ENCODE data around the gene UBE2H. TPM values are rescaled to one million over a fixed set of nuclear protein-coding genes. Genes with fewer than 3 reads are reported as not detected.

The UBE2H gene
- total RNA-seq (2012; rRNA removed), result 33.0 and 34.2 TPM in 2 replicates

DNA sequence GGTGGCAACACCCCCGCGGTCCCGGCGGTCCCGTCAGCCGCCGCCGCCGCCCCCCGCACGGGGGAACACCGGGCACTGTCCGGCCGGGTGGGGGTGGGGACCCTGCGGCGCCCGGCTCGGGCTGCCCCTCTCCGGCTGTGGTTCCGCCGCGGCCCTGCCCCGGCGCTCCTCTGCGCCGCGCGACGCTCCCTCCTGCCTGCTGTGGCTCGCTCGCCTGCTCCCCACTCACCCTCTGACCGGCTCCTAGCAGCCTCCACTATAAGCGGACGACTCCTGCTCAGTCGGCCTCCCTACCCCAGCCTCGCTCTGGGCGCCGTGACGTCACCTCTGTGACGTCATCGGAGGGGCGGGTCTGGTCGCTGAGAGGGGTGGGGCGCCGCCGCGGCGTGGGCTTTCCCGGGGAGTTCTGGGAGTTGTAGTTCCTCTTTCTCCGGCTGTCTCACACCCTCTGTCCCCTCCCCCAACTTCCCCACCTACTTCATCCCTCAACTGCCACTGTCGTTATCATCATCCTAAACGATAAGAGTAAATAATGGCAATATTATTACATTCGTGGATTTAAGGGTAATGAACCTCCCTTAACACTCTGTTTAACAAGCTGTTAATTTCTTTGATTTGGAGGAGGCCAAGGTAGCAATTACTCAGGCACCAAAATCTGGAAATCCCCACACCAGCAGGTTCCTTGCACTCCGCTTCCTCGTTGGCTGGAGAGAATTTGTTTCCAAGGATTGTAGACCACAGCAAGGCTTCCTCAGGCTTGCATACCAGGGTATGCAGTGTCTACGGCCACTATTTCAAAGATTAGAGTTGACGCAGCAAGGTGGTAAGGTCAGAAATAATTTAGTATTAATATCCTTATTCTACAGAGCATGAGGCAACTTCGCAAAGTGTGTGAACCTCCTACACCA is at the start of gene UBE2H:
Gene UBE2H, minus strand, starts transcription at position 308 of the 908 bp plus-strand sequence. CDS start 405 bp downstream, outside the sequence.
- Histone ChIP-seq H3K9ac (ENCODE audit: low read depth, low read length) (peak within 1 kb of the TSS; percentile 90), H3K4me2 (ENCODE audit: low read length) (peak within 1 kb of the TSS; percentile 93), H3K27me3 (ENCODE audit: control insufficient read depth, insufficient read depth, low read length) (no peaks in the 10 kb centered on the region), H3K36me3 (ENCODE audit: insufficient read depth, low read length) (no peaks in the 10 kb centered on the region), H3K4me1 (ENCODE audit: control insufficient read depth, insufficient read depth, low read length) (peaks cover 27% of the 10 kb centered on the region), H3K9me3 (replicated peaks; ENCODE audit: low read length) (no peaks in the 10 kb centered on the region), H3K4me3 (ENCODE audit: low read length) (peak within 1 kb of the TSS; percentile 96)

DNA sequence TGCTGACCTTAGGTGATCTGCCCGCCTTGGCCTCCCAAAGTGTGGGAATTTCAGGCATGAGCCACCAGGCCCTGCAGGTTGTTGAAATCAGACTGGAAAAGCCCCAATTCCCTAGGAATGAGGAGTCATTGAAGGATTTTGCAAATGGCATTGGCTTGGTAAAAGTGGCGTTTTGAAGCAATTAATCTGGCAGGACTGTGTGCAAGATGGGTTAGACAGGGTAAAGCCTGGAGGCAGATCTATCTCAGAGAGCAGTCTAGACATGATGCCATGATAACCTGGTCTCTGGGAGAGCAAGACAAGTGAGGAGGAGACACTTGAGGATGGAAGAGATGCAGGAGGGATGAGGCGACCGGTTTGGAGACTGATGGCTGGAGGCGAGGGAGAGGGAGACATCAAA is 45.7 kb upstream of the UBE2H start:
- Histone ChIP-seq H3K4me1 (ENCODE audit: control insufficient read depth, insufficient read depth, low read length) (no peaks in the 10 kb centered on the region), H3K27me3 (ENCODE audit: control insufficient read depth, insufficient read depth, low read length) (no peaks in the 10 kb centered on the region), H3K4me2 (ENCODE audit: low read length) (no peak overlapping the region), H3K4me3 (ENCODE audit: low read length) (no peak overlapping the region), H3K36me3 (ENCODE audit: insufficient read depth, low read length) (no peaks in the 10 kb centered on the region), H3K9ac (ENCODE audit: low read depth, low read length) (no peak overlapping the region), H3K9me3 (replicated peaks; ENCODE audit: low read length) (no peaks in the 10 kb centered on the region)

DNA sequence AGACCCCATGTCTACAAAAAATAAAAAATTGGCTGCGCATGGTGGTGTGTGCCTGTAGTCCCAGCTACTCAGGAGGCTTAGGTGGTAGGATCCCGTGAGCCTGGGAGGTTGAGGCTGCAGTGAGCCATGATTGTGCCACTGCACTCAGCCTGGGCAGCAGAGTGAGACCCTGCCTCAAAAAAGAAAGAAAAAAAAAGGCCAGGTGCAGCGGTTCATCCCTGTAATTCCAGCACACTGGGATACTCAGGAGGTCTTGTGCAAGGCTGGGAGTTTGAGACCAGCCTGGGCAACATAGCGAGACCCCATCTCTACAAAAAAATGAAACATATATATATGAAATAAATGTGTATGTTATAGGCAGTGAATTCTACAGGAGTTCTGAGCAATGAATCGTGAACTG is 44.5 kb upstream of the UBE2H start:
- Histone ChIP-seq H3K9ac (ENCODE audit: low read depth, low read length) (no peak overlapping the region), H3K4me1 (ENCODE audit: control insufficient read depth, insufficient read depth, low read length) (no peaks in the 10 kb centered on the region), H3K9me3 (replicated peaks; ENCODE audit: low read length) (no peaks in the 10 kb centered on the region), H3K4me2 (ENCODE audit: low read length) (no peak overlapping the region), H3K36me3 (ENCODE audit: insufficient read depth, low read length) (no peaks in the 10 kb centered on the region), H3K27me3 (ENCODE audit: control insufficient read depth, insufficient read depth, low read length) (no peaks in the 10 kb centered on the region), H3K4me3 (ENCODE audit: low read length) (no peak overlapping the region)

DNA sequence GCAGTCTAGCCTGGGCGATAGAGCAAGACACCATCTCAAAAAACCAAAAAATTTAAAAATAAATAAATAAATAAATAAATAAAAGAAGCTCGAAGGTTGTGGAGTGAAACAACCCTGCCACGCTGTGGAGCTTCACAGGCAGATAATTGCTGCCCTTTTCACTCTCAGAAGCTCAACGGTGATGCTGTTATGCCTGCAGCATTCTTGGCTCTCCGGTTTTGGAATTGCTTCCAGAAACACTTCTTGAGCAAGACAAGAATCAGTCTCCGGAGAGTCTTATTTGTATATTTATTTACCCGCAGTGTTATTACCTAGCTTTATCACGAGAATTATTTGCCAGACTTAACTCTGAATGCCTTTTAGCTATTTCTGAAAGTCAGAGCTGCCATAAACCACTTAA is 40.5 kb upstream of the UBE2H start:
- H3K4me1 ChIP-seq (ENCODE audit: control insufficient read depth, insufficient read depth, low read length), result no peaks in the 10 kb centered on the region

DNA sequence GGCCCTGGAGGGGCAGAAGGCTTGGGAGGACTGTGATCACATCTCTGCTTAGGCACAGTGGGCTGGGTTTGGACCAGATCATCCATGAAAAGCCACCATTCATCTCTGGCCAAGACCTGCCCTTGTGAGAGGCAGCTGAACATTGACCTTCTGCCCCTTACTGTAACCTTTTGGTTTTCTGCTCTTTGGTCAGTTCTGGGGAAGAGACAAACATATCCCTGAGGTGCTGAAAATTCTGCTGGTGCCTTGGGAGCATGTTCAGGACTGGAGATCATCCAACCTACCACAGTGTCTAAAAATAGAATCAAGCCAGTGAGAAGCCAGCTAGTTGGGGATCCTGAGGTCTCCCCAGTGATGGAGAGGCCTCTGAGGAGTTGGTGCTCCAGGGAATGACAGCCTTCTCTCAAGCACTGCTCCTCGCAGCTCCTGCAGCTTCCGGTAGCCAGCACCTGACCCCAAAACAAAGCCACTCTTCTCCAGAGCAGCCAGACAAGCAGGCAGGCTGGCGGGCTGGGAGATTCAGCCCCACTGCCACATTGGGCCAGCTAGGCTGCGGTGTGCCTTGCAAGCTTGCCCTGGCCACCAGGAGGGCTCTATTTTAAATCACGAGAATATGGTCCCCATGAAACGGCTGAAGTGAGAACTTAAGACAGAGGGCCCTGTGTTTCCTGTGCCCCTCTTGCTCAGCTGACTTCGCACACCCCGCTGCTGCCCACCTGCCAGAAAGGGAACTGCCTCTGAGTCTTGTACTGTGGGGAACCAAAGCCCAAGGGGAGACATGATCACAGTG is 37.8 kb upstream of the UBE2H start:
- Histone ChIP-seq H3K4me1 (ENCODE audit: control insufficient read depth, insufficient read depth, low read length) (no peaks in the 10 kb centered on the region), H3K27me3 (ENCODE audit: control insufficient read depth, insufficient read depth, low read length) (no peaks in the 10 kb centered on the region), H3K4me3 (ENCODE audit: low read length) (no peak overlapping the region), H3K9ac (ENCODE audit: low read depth, low read length) (no peak overlapping the region), H3K9me3 (replicated peaks; ENCODE audit: low read length) (no peaks in the 10 kb centered on the region), H3K4me2 (ENCODE audit: low read length) (no peak overlapping the region), H3K36me3 (ENCODE audit: insufficient read depth, low read length) (no peaks in the 10 kb centered on the region)

More for the DNA sequence above, 40.5 kb upstream of the UBE2H start:
- H3K4me2 ChIP-seq (ENCODE audit: low read length), result no peak overlapping the region
- no peak overlapping the region for H3K9ac ChIP-seq (ENCODE audit: low read depth, low read length)
- no peaks in the 10 kb centered on the region for H3K27me3 ChIP-seq (ENCODE audit: control insufficient read depth, insufficient read depth, low read length)
- no peak overlapping the region for H3K4me3 ChIP-seq (ENCODE audit: low read length)
- H3K9me3 ChIP-seq (replicated peaks; ENCODE audit: low read length), result no peaks in the 10 kb centered on the region
- no peaks in the 10 kb centered on the region for H3K36me3 ChIP-seq (ENCODE audit: insufficient read depth, low read length)

DNA sequence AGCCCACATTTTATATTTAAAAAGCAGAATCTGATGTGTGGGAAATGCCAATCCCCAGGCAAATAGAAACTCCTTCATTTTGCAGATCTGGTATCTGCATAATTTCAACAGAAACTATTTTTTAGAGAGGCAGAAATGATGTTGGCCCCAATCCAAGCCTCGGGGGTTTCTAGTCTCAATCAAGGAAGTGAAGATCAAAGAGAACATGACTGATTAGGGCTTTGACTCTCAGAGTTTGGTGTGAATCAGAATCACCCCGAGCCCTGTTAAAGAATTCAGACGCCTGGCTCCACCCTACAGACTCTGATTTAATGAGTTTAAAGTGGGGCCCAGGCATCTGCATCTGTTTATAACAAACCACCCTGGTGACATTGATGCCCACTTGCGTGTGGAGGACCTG is 36.7 kb upstream of the UBE2H start:
- Histone ChIP-seq H3K9me3 (replicated peaks; ENCODE audit: low read length) (no peaks in the 10 kb centered on the region), H3K4me1 (ENCODE audit: control insufficient read depth, insufficient read depth, low read length) (no peaks in the 10 kb centered on the region), H3K4me2 (ENCODE audit: low read length) (no peak overlapping the region), H3K9ac (ENCODE audit: low read depth, low read length) (no peak overlapping the region), H3K4me3 (ENCODE audit: low read length) (no peak overlapping the region), H3K36me3 (ENCODE audit: insufficient read depth, low read length) (no peaks in the 10 kb centered on the region), H3K27me3 (ENCODE audit: control insufficient read depth, insufficient read depth, low read length) (no peaks in the 10 kb centered on the region)

DNA sequence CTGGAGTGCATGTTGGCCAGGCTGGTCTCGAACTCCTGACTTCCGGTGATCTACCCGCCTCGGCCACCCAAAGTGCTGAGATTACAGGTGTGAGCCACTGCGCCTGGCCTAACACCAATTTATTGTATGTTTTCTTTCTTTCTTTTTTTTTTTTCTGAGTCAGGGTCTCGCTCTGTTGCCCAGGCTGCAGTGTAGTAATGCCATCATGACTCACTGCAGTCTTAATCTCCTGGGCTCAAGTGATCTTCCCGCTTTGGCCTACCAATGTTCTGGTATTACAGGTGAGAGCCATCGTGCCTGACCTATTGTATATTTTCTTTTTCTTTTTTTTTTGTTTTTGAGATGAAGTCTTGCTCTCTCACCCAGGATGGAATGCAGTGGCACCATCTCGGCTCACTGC is 33.8 kb upstream of the UBE2H start:
- Histone ChIP-seq H3K9me3 (replicated peaks; ENCODE audit: low read length) (no peaks in the 10 kb centered on the region), H3K36me3 (ENCODE audit: insufficient read depth, low read length) (no peaks in the 10 kb centered on the region), H3K9ac (ENCODE audit: low read depth, low read length) (no peak overlapping the region), H3K27me3 (ENCODE audit: control insufficient read depth, insufficient read depth, low read length) (peaks cover 3% of the 10 kb centered on the region), H3K4me1 (ENCODE audit: control insufficient read depth, insufficient read depth, low read length) (no peaks in the 10 kb centered on the region), H3K4me3 (ENCODE audit: low read length) (no peak overlapping the region), H3K4me2 (ENCODE audit: low read length) (no peak overlapping the region)

DNA sequence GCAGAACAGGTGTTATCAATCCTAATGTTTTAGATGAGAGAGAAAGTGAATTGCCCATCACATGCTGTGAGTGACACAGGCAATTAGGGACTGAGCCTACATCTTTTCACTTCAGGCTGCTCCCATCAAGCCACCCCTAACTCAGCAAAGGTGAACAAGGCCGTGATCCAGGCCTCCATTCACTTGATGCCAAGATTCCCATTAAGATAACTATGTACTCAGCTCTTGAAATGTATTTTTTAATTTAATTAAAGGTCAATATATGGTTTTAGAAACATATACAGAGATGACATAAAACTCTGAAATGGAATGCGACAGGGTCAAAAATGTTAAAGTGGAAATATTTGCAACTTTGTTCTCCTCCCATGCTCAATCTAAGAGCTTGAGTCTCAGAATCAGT is 27.9 kb upstream of the UBE2H start:
- no peaks in the 10 kb centered on the region for H3K36me3 ChIP-seq (ENCODE audit: insufficient read depth, low read length)

DNA sequence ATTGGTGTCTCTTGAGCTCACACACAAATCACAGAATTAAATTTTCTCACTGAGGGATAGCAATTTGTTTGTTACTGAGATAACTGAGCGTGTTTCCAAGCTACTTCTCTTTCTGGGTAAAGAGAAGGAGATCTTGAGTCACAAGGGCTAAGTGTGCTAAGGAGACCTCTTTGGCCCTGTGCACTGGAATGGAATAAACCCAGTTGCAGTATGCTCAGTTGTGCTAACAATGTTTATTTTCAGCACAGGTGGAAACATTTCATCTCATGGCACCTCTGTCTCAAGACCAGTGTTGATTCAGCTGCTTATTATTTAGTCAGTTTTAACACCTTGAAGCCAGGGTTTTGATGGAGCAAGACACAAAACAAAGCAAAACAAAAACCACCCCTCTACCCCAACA is 22.5 kb upstream of the UBE2H start:
- Histone ChIP-seq H3K27me3 (ENCODE audit: control insufficient read depth, insufficient read depth, low read length) (no peaks in the 10 kb centered on the region), H3K36me3 (ENCODE audit: insufficient read depth, low read length) (no peaks in the 10 kb centered on the region), H3K4me3 (ENCODE audit: low read length) (no peak overlapping the region), H3K9ac (ENCODE audit: low read depth, low read length) (no peak overlapping the region), H3K4me2 (ENCODE audit: low read length) (no peak overlapping the region), H3K4me1 (ENCODE audit: control insufficient read depth, insufficient read depth, low read length) (peaks cover under 1% of the 10 kb centered on the region), H3K9me3 (replicated peaks; ENCODE audit: low read length) (no peaks in the 10 kb centered on the region)

More for the DNA sequence above, 27.9 kb upstream of the UBE2H start:
- peaks cover 3% of the 10 kb centered on the region for H3K27me3 ChIP-seq (ENCODE audit: control insufficient read depth, insufficient read depth, low read length)
- no peak overlapping the region for H3K9ac ChIP-seq (ENCODE audit: low read depth, low read length)
- no peak overlapping the region for H3K4me3 ChIP-seq (ENCODE audit: low read length)
- H3K9me3 ChIP-seq (replicated peaks; ENCODE audit: low read length), result no peaks in the 10 kb centered on the region
- H3K4me2 ChIP-seq (ENCODE audit: low read length), result no peak overlapping the region
- no peaks in the 10 kb centered on the region for H3K4me1 ChIP-seq (ENCODE audit: control insufficient read depth, insufficient read depth, low read length)

DNA sequence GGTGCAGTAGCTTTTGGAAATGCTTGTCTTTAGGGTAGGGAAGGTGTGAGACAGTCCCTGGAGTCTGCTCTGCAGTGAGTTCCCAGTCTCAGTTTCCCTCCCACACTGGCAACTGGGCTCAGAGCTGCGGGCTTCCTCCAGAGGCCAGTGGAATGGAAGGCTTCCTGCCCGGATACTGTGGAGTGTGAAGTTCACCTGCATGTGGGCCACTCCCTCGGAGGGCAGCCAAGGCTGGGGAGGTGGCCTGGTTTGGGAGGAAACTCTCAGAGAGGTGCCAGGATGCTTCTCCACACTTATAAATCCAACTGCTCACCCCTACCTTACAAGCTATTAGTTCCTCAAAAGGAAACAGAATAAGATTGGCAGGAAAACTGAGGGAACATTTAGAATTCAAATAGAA is 18.1 kb upstream of the UBE2H start:
- no peaks in the 10 kb centered on the region for H3K9me3 ChIP-seq (replicated peaks; ENCODE audit: low read length)
- no peak overlapping the region for H3K9ac ChIP-seq (ENCODE audit: low read depth, low read length)
- H3K36me3 ChIP-seq (ENCODE audit: insufficient read depth, low read length), result no peaks in the 10 kb centered on the region
- no peak overlapping the region for H3K4me2 ChIP-seq (ENCODE audit: low read length)
- peaks cover 10% of the 10 kb centered on the region for H3K4me1 ChIP-seq (ENCODE audit: control insufficient read depth, insufficient read depth, low read length)
- no peaks in the 10 kb centered on the region for H3K27me3 ChIP-seq (ENCODE audit: control insufficient read depth, insufficient read depth, low read length)
- no peak overlapping the region for H3K4me3 ChIP-seq (ENCODE audit: low read length)

DNA sequence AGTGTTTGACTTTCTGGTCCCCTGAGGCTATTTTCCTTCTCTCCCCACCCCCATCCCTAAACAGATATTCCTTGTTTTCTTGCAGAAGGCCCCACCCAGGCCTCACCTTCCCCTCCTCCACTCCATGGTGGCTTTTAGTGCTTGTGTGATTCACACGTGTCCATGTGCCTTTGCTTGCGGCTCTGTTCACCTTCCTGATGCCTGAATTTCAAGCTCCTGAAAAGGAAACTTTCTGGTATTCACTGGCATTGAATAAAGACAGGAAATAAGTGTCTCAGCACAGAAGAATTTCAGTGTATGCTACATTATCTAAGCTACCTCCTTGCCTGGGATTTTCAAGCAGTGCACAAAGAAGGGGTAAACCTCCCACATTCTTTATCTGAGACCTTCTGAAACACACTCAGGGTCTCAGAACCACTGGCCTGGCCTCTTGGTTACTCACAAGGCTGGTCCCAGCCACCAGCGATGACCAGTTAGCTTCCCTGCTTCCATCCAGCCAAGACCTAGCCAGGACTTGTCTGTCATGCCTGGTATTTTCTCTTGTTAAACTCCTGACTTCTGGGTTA is 17.2 kb upstream of the UBE2H start:
- Histone ChIP-seq H3K4me3 (ENCODE audit: low read length) (no peak overlapping the region), H3K9me3 (replicated peaks; ENCODE audit: low read length) (no peaks in the 10 kb centered on the region), H3K4me1 (ENCODE audit: control insufficient read depth, insufficient read depth, low read length) (peaks cover 10% of the 10 kb centered on the region), H3K27me3 (ENCODE audit: control insufficient read depth, insufficient read depth, low read length) (no peaks in the 10 kb centered on the region), H3K36me3 (ENCODE audit: insufficient read depth, low read length) (no peaks in the 10 kb centered on the region), H3K4me2 (ENCODE audit: low read length) (peak overlapping the region; percentile 53), H3K9ac (ENCODE audit: low read depth, low read length) (peak overlapping the region; percentile 52)

Measured in skeletal muscle satellite cell (primary cell).